Gastroesophageal sphincter (tissue), 3 donors: ENCODE data around the gene PRR23A.

Experiments
- CTCF ChIP-seq, 4 experiments: fragments of 200-600 bp in 2 of 4; fragments of 450-650 bp in 2 of 4; sonication (generic) in 1 of 4; IDR thresholded peaks; one replicate each; pipeline ENCODE4 v1.5.1; 2017 to 2019; ENCODE audit warnings: antibody characterized with exemption in 4 of 4, mild to moderate bottlenecking in 2 of 4, moderate library complexity in 2 of 4
- POLR2A ChIP-seq, 2 donors: fragments of 450-650 bp; IDR thresholded peaks; one replicate each; pipeline ENCODE4 v1.6.1; 2017; ENCODE audit warnings: antibody characterized with exemption in 2 of 2, mild to moderate bottlenecking in 2 of 2, moderate library complexity in 1 of 2

DNA sequence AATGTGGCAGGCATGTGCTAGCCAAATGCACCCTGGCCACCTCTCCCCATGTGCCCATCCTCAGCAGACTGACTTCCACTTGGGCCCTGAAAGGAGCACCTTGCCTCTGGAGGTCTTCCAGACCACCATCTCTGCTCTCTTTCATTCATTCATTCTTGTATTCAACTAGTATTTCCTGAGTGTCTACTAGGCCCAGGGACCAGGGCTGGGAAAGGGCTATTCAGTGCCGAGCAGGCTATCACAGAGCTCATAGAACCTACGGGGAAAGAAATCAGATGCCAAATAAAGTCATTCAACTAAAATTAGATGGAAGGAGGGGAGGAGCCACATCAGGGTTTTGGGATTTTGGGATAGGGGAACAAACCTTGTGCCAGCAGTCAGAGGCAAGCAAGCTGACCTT lies 18.9 kb downstream of the PRR23A start:
- TF ChIP-seq CTCF (IDR thresholded peaks at IDR 0.05) (no peak), POLR2A (IDR thresholded peaks at IDR 0.05) (no peak)
